ENCODE results near the gene KCNK6.

Gene KCNK6

GRCh38 chr19:38293281-38293680 lies 26.4 kb upstream of the KCNK6 start:
- DNase-seq (ENCODE audit: low read depth): no peak
- in situ Hi-C loops (cut with HindIII; ENCODE audit: low sequenced_read_pairs): no loop called here
- no peak overlapping the region for H3K4me3 ChIP-seq (ENCODE audit: low read depth, low read length)
- TF ChIP-seq CTCF (IDR thresholded peaks at IDR 0.05; ENCODE audit: low read depth, low read length, missing control alignments): no peak

- in situ Hi-C loops (cut with HindIII; ENCODE audit: low sequenced_read_pairs): no loop called here
- no peak overlapping the region for H3K4me3 ChIP-seq (ENCODE audit: low read depth, low read length)
- no peak for DNase-seq (ENCODE audit: low read depth)
- TF ChIP-seq CTCF (IDR thresholded peaks at IDR 0.05; ENCODE audit: low read depth, low read length, missing control alignments): no peak
Measured at GRCh38 chr19:38294090-38294489, 25.6 kb upstream of the KCNK6 start.

GRCh38 chr19:38298821-38299680 lies 20.6 kb upstream of the KCNK6 start:
- no peak overlapping the region for H3K4me3 ChIP-seq (ENCODE audit: low read depth, low read length)
- TF ChIP-seq CTCF (IDR thresholded peaks at IDR 0.05; ENCODE audit: low read depth, low read length, missing control alignments): no peak
- in situ Hi-C loops (cut with HindIII; ENCODE audit: low sequenced_read_pairs): no loop called here
- DNase-seq (ENCODE audit: low read depth): no peak

- no peak within 1 kb of the TSS for H3K4me3 ChIP-seq (ENCODE audit: low read depth, low read length)
- DNase-seq (ENCODE audit: low read depth): no peak
- in situ Hi-C loops (cut with HindIII; ENCODE audit: low sequenced_read_pairs): no loop called here
- TF ChIP-seq CTCF (IDR thresholded peaks at IDR 0.05; ENCODE audit: low read depth, low read length, missing control alignments): no peak
Measured at GRCh38 chr19:38303517-38304351, 15.9 kb upstream of the KCNK6 start, which contains the start of gene C19orf33. Gene C19orf33, plus strand, starts transcription at chr19:38304251. Its CDS starts 11 bp downstream, at chr19:38304262.

GRCh38 chr19:38304352-38304865 lies 15.2 kb upstream of the KCNK6 start:
- DNase-seq (ENCODE audit: low read depth): no peak
- in situ Hi-C loops (cut with HindIII; ENCODE audit: low sequenced_read_pairs): no loop called here
- TF ChIP-seq CTCF (IDR thresholded peaks at IDR 0.05; ENCODE audit: low read depth, low read length, missing control alignments): no peak
- H3K4me3 ChIP-seq (ENCODE audit: low read depth, low read length): no peak overlapping the region

- H3K4me3 ChIP-seq (ENCODE audit: low read depth, low read length): no peak overlapping the region
- no peak for TF ChIP-seq CTCF (IDR thresholded peaks at IDR 0.05; ENCODE audit: low read depth, low read length, missing control alignments)
- in situ Hi-C loops (cut with HindIII; ENCODE audit: low sequenced_read_pairs): no loop called here
- DNase-seq (ENCODE audit: low read depth): no peak
Measured at GRCh38 chr19:38304866-38305429, 14.7 kb upstream of the KCNK6 start.
